Thyroid gland (tissue), 4 donors: ENCODE data around the gene GRAMD1B. TPM values are rescaled to one million over a fixed set of nuclear protein-coding genes. Genes with fewer than 3 reads are reported as not detected.

Experiments used
- DNase-seq, 2 donors: peaks; one replicate each; pipeline ENCODE4 v3.0.0-alpha.2; 2019
- H3K27ac ChIP-seq, 3 donors: fragments of 200-600 bp; sonication (generic); 1 replicate in 2 of 3; 2 replicates in 1 of 3; pipeline ENCODE4 v1.5.1; 2016 to 2019; ENCODE audit warnings: mild to moderate bottlenecking in 1 of 3, moderate library complexity in 1 of 3
- H3K27me3 ChIP-seq: fragments of 200-600 bp; sonication (generic); one replicate; pipeline ENCODE4 v1.5.1; 2019
- H3K36me3 ChIP-seq, 2 donors: fragments of 200-600 bp; sonication (generic); one replicate each; pipeline ENCODE4 v1.5.1; 2016 to 2019
- H3K4me1 ChIP-seq, 2 donors: fragments of 200-600 bp; sonication (generic); one replicate each; pipeline ENCODE4 v1.5.1; 2017 to 2019
- H3K4me3 ChIP-seq, 3 donors: fragments of 200-600 bp; sonication (generic); replicated peaks in 1 of 3; 1 replicate in 2 of 3; 2 replicates in 1 of 3; pipeline ENCODE4 v1.5.1; 2016; ENCODE audit warnings: mild to moderate bottlenecking in 1 of 3
- H3K9me3 ChIP-seq: fragments of 200-600 bp; sonication (generic); one replicate; pipeline ENCODE4 v1.5.1; 2017
- CTCF ChIP-seq, 6 experiments: fragments of 200-600 bp in 3 of 6; fragments of 450-650 bp in 3 of 6; sonication (generic) in 3 of 6; IDR thresholded peaks; one replicate each; pipeline ENCODE4 v1.5.1; 2016 to 2019; ENCODE audit warnings: antibody characterized with exemption in 6 of 6, mild to moderate bottlenecking in 2 of 6, inconsistent platforms in 1 of 6, moderate library complexity in 1 of 6
- POLR2A ChIP-seq, 2 donors: fragments of 450-650 bp; IDR thresholded peaks; one replicate each; pipeline ENCODE4 v1.6.1; 2017; ENCODE audit warnings: antibody characterized with exemption in 2 of 2, mild to moderate bottlenecking in 2 of 2, moderate library complexity in 1 of 2
- WGBS, 2 donors: methylation state at CpG; one replicate each; pipeline ENCODE4 v1.1.5; 2017; 5-methylcytosine and 5-hydroxymethylcytosine counted together
- intact Hi-C: fragments of 100-400 bp; cut with DNase I; formaldehyde crosslinking; loops from one replicate; pipeline ENCODE4 v1.15.1; 2023
- total RNA-seq, 4 donors: library from RNA; depleted of rRNA; stranded (reverse); fragments of >200 nt; gene quantifications; one replicate each; pipeline ENCODE4 v1.2.3, GENCODE V29; 2016

GRAMD1B gene
- total RNA-seq, 4 donors from 2014 or later: 7.0 to 22.7 (median 9.2) TPM

DNA sequence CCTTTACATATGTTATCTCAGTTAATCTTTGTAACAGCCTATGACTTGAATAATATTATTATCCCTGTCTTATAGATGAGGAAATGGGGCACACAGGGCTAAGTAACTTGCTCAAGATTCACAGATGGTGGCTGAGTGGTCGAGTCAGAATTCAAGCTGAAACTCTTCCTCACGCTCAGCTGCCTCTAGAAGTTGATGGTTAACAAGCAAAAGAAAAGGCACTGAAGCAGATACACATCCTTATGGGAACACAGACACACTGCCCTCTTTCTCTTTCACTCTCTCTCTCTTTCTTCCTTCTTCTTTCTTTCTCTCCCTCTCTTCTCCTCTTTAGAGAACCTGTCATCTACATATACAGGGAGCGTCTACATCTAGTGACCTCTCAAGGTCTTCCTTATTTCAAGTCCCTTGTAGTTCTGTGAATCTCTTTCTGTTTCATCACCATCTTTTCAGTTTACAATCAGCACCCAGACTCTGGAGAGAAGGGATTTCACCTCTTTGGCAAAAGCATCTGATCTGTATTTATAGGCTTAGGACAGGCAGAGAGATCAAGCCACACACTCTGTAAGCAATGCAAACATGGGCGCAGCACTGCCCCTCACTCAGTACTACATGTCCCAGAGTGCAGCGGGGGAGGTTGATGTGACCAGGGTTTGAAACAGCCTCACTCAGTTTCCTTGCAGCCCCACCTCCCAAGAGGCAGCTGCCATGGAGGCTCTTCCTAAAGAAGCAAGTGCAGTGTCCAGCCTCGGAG lies 75.7 kb downstream of the GRAMD1B start:
- H3K27ac ChIP-seq: peak overlapping the region; percentile 37 to 56 (median 38)
- intact Hi-C loops: no loop called here
- H3K4me3 ChIP-seq: no peak overlapping the region
- H3K27me3 ChIP-seq: no peaks in the 10 kb centered on the region
- WGBS, 2 donors: 27 to 29% methylated on average over 6 of the region's 6 CpGs
- no peaks in the 10 kb centered on the region for H3K36me3 ChIP-seq
- TF ChIP-seq POLR2A (IDR thresholded peaks at IDR 0.05): no peak
- no peak for TF ChIP-seq CTCF (IDR thresholded peaks at IDR 0.05)
- peak; percentile 50 to 54 for DNase-seq
- peaks cover 8 to 34% of the 10 kb centered on the region in 2 donors for H3K4me1 ChIP-seq
- no peaks in the 10 kb centered on the region for H3K9me3 ChIP-seq

DNA sequence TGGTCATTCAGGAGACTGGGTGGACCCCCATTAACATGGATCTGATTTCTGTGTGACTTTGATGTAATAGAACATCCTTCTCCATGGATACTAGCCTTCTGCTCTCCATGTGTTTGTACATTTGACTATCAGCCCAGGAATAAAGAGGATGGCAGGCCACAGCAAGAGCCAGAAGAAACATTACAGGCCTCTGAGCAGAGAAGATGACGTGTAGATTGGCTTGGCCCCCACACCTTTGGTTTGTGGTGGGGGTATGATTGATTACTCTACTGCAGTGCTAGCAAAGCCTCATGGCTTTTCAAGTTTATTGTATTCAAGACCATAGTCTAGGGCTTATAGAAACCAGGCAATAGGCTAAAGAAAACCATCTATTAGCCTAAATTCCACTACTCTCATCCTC lies 77.0 kb downstream of the GRAMD1B start:
- H3K4me3 ChIP-seq: no peak overlapping the region
- 83 to 86% methylated on average over 1 of the region's 1 CpG for WGBS, 2 donors
- intact Hi-C loops: no loop called here
- peaks cover 8 to 43% of the 10 kb centered on the region in 2 donors for H3K4me1 ChIP-seq
- no peaks in the 10 kb centered on the region for H3K36me3 ChIP-seq
- TF ChIP-seq POLR2A (IDR thresholded peaks at IDR 0.05): no peak
- no peak for TF ChIP-seq CTCF (IDR thresholded peaks at IDR 0.05)
- no peaks in the 10 kb centered on the region for H3K9me3 ChIP-seq
- DNase-seq: no peak
- peak overlapping the region in 1 of 3 donors; percentile 56 for H3K27ac ChIP-seq
- H3K27me3 ChIP-seq: no peaks in the 10 kb centered on the region

- Histone ChIP-seq H3K9me3 (no peaks in the 10 kb centered on the region), H3K27ac (peak overlapping the region in 2 of 3 donors; percentile 50 to 71), H3K4me1 (peaks cover 8 to 48% of the 10 kb centered on the region in 2 donors), H3K4me3 (no peak overlapping the region), H3K27me3 (no peaks in the 10 kb centered on the region), H3K36me3 (no peaks in the 10 kb centered on the region)
- intact Hi-C loops: loop anchor here (5.0 kb wide), 1 partner anchor 67 kb away; no protein-coding TSS in a partner anchor
- 37 to 47% methylated on average over 14 of the region's 18 CpGs for WGBS, 2 donors
- DNase-seq: peak; percentile 78 to 89
- no peak for TF ChIP-seq CTCF (IDR thresholded peaks at IDR 0.05)
- TF ChIP-seq POLR2A (IDR thresholded peaks at IDR 0.05): peak in 1 of 2 donors; percentile 23
Measured at GRCh38 chr11:123509737-123510578, 79.9 kb downstream of the GRAMD1B start.

GRCh38 chr11:123510579-123510905 lies 80.5 kb downstream of the GRAMD1B start:
- DNase-seq: no peak
- Histone ChIP-seq H3K9me3 (no peaks in the 10 kb centered on the region), H3K27ac (peak overlapping the region in 1 of 3 donors; percentile 71), H3K27me3 (no peaks in the 10 kb centered on the region), H3K4me3 (no peak overlapping the region), H3K4me1 (peaks cover 8 to 43% of the 10 kb centered on the region in 2 donors), H3K36me3 (no peaks in the 10 kb centered on the region)
- 89 to 93% methylated on average over 11 to 13 of the region's 13 CpGs for WGBS, 2 donors
- TF ChIP-seq CTCF (IDR thresholded peaks at IDR 0.05) (no peak), POLR2A (IDR thresholded peaks at IDR 0.05) (no peak)
- intact Hi-C loops: loop anchor here (5.0 kb wide), 1 partner anchor 67 kb away; no protein-coding TSS in a partner anchor
